Heart right ventricle (tissue), 16 donors: Measurements from ENCODE around the gene LYPD6B. TPM values are rescaled to one million over a fixed set of nuclear protein-coding genes. Genes with fewer than 3 reads are reported as not detected.

Source experiments
- ATAC-seq, 8 donors: fragments of 200-7000 bp; cut with Tn5 transposase; one replicate each; pipeline ENCODE4 v1.9.1; 2020; ENCODE audit warnings: mild to moderate bottlenecking in 8 of 8, moderate library complexity in 8 of 8, moderate number of reproducible peaks in 1 of 8
- DNase-seq, 2 donors: peaks; one replicate each; pipeline ENCODE4 v3.0.0-alpha.2; 2020
- H3K27ac ChIP-seq, 10 donors: fragments of 200-600 bp; sonication (generic) in 2 of 10; one replicate each; pipeline versions ENCODE4 v1.5.0 to v1.8.0; 2020 to 2022; ENCODE audit warnings: mild to moderate bottlenecking in 3 of 10
- H3K27me3 ChIP-seq, 7 donors: fragments of 200-600 bp; one replicate each; pipeline ENCODE4 v1.8.0; 2021 to 2022; ENCODE audit warnings: mild to moderate bottlenecking in 2 of 7
- H3K36me3 ChIP-seq, 9 donors: fragments of 200-600 bp; sonication (generic) in 1 of 9; one replicate each; pipeline versions ENCODE4 v1.5.0 to v1.8.0; 2020 to 2022; ENCODE audit warnings: mild to moderate bottlenecking in 2 of 9
- H3K4me1 ChIP-seq, 9 donors: fragments of 200-600 bp; sonication (generic) in 1 of 9; one replicate each; pipeline versions ENCODE4 v1.5.0 to v1.8.0; 2020 to 2022; ENCODE audit warnings: mild to moderate bottlenecking in 4 of 9
- H3K4me3 ChIP-seq, 10 donors: fragments of 200-600 bp; sonication (generic) in 2 of 10; one replicate each; pipeline versions ENCODE4 v1.5.0 to v1.8.0; 2020 to 2022; ENCODE audit warnings: mild to moderate bottlenecking in 7 of 10, moderate library complexity in 2 of 10
- H3K9me3 ChIP-seq, 11 donors: fragments of 200-600 bp in 10 of 11; sonication (generic) in 2 of 11; one replicate each; pipeline versions ENCODE4 v1.5.0 to v1.8.0; 2013 to 2022; ENCODE audit warnings: mild to moderate bottlenecking in 2 of 11, control low read depth in 1 of 11, moderate library complexity in 1 of 11
- WGBS, 2 donors: extraction: QIAGEN DNeasy Blood & Tissue Kit; methylation state at CpG; one replicate each; pipeline ENCODE4 v1.1.7; 2013; ENCODE audit warnings: inconsistent platforms in 1 of 2; 5-methylcytosine and 5-hydroxymethylcytosine counted together
- intact Hi-C, 10 donors: fragments of 100-400 bp; cut with DNase I; formaldehyde crosslinking; loops; one replicate each; pipeline versions ENCODE4 v1.11.1 to v1.14.2; 2022
- polyA plus RNA-seq, 2 donors: library from polyadenylated mRNA; stranded (reverse); fragments of 200-250 nt; gene quantifications; one replicate each; pipeline ENCODE4 v1.2.3, GENCODE V29; 2013
- total RNA-seq, 10 donors: library from RNA; stranded (reverse); fragmentation: NEBNext Ultra II Directional in 3 of 10; extraction: Animal tissue kit (Norgen Biotek cat#: 25700) in 3 of 10; gene quantifications; one replicate each; pipeline versions ENCODE4 v1.2.1 to v1.2.4, GENCODE V29; 2021 to 2023
- TF ChIP-seq, protein P1 (sequence below), 9 donors: fragments of 200-600 bp; sonication (generic) in 2 of 9; IDR thresholded peaks; one replicate each; pipeline versions ENCODE4 v1.5.0 to v1.8.0; 2021 to 2022; ENCODE audit warnings: antibody characterized with exemption in 9 of 9, mild to moderate bottlenecking in 5 of 9, moderate library complexity in 1 of 9
- donor health status: Arrhythmogenic right ventricular cardiomyopathy.
- donor health status: ischemic (EF 13 %, LVEDD 7.1; RV severe dilation, severe dysfunction).
- donor health status: healthy with polysubstance abuse.
- donor health status: DM: no; HTN: yes; CAD: no.
- donor health status: DM: no; HTN: no; CAD: no.
- donor health status: ischemic (EF 25% LVEDD 6.9; RV normal size, moderate dysfunction).
- donor health status: ischemic (EF 25% LVEDD 5.7; RV mildly dilated, moderate dysfunction).
- donor health status: healthy.
- donor health status: DM: yes; HTN: yes; CAD: no.
- donor health status: Ischemic cardiomyopathy.
- donor health status: ischemic (EF 35%, LVEDD 5.7; RV mildly dilated, moderate dysfunction).
- donor health status: nonischemic (EF 11% LVEDD 7.7; RV severe dilation, severe dysfunction).
- donor health status: DM: yes; HTN: yes; CAD: no.
- donor health status: PGD.
- donor health status: ischemic (EF 29% LVEDD 5.4; RV normal size, mild dysfunction).
- donor health status: nonischemic (EF 23%, LVEDD 6.1; RV moderate dilation, normal function).

LYPD6B gene
- total and polyA plus RNA-seq, 12 donors, result 0.21 TPM; not detected in 11

DNA sequence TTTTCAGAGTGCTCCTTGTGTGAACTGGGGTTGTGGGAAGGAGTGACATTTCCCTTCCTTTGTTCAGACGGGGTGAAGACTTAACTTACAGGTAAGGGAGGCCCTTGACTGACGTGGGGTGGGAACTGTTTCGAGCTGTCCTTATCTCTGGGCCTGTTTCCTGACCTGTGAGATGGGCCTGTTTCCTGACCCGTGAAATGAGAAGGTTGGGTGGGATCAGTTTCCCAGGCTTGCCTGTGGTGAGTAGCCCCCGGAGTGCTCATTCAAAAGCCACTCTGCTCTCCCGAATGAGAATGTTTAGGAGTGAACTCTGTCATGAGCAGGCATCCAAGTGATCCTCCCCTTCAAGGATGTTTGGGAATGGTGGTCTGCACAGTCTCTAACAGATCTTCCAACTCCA is 4.1 kb upstream of the LYPD6B start:
- TF ChIP-seq, protein P1, sequence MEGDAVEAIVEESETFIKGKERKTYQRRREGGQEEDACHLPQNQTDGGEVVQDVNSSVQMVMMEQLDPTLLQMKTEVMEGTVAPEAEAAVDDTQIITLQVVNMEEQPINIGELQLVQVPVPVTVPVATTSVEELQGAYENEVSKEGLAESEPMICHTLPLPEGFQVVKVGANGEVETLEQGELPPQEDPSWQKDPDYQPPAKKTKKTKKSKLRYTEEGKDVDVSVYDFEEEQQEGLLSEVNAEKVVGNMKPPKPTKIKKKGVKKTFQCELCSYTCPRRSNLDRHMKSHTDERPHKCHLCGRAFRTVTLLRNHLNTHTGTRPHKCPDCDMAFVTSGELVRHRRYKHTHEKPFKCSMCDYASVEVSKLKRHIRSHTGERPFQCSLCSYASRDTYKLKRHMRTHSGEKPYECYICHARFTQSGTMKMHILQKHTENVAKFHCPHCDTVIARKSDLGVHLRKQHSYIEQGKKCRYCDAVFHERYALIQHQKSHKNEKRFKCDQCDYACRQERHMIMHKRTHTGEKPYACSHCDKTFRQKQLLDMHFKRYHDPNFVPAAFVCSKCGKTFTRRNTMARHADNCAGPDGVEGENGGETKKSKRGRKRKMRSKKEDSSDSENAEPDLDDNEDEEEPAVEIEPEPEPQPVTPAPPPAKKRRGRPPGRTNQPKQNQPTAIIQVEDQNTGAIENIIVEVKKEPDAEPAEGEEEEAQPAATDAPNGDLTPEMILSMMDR (IDR thresholded peaks at IDR 0.05), result no peak
- H3K27ac ChIP-seq, result no peak overlapping the region
- intact Hi-C loops, result no loop called here
- ATAC-seq (no peak), DNase-seq (no peak)
- H3K27me3 ChIP-seq, result peaks cover 7 to 71% (median 48%) of the 10 kb centered on the region in 7 donors
- H3K4me3 ChIP-seq, result no peak overlapping the region
- H3K4me1 ChIP-seq, result peaks cover 0 to 3% (median 0%) of the 10 kb centered on the region in 9 donors
- WGBS, 2 donors, result 58 to 64% methylated on average over 6 of the region's 6 CpGs
- H3K36me3 ChIP-seq, result no peaks in the 10 kb centered on the region
- H3K9me3 ChIP-seq, result no peaks in the 10 kb centered on the region

DNA sequence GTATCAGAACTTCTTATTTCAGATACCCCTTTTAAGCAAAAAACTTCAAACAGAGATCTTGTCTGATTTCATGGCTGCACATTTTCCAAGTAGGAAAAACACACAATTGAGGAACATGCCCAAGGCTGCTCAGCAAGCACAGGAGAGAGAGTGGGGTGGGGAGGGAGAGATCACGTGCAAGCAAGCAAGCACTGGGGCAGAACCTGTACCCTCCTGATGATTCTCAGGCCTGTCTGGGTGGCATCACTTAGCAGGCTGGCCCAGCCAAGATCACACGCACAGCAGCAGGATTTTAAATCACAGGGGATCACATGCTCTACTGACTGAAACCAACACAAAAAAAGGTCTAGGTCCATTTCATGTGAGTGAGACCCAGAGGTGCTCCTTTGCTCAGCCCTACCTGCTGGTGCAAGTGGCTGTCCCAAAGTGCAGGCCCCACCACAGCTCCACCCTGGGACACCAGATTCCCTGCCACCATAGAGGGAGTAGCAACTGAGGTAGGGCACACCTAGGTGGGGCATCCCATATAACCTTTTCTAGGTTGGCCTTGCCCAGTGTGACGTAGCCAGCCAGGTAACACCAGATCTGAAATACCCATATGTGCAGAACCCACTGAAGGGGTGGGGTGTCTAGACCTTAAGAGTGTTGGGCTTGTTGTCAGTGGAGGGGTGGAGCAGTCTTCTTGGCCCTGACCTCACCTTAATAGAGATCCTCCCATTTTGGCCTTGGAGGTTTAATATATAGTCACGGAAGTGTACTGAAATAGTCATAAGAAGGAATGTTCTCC is 1.8 kb upstream of the LYPD6B start:
- TF ChIP-seq, protein P1 (IDR thresholded peaks at IDR 0.05), result no peak
- intact Hi-C loops, result no loop called here
- Histone ChIP-seq H3K9me3 (no peaks in the 10 kb centered on the region), H3K4me3 (no peak overlapping the region), H3K36me3 (no peaks in the 10 kb centered on the region), H3K4me1 (peaks cover 0 to 3% (median 0%) of the 10 kb centered on the region in 9 donors), H3K27me3 (peaks cover 7 to 59% (median 50%) of the 10 kb centered on the region in 7 donors), H3K27ac (no peak overlapping the region)
- ATAC-seq, result no peak
- 87% methylated on average over 4 of the region's 4 CpGs for WGBS, 2 donors
- DNase-seq, result no peak

DNA sequence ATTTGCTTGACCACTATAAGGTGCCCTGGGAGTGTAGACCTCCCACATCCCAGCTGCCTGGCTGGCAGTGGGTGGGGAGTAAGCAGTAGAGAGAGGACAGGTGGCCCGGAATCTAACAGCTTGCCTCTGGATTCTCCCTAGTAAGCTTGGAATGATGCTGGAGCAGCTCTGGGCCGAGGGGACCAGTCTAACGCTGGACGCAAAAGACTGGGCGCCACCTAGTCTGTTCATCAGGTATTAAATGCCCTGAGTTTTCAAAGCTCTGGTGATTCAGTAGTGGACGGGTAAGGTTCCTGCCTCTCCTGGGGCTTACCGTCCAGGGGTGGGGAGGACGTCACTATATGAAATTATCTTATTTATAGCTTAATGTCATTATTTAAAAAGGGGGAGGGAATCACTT is 648 bp upstream of the LYPD6B start:
- no peaks in the 10 kb centered on the region for H3K36me3 ChIP-seq
- peaks cover 7 to 57% (median 53%) of the 10 kb centered on the region in 7 donors for H3K27me3 ChIP-seq
- H3K27ac ChIP-seq, result no peak overlapping the region
- H3K9me3 ChIP-seq, result no peaks in the 10 kb centered on the region
- no peak overlapping the region for H3K4me3 ChIP-seq
- ATAC-seq (no peak), DNase-seq (no peak)
- TF ChIP-seq, protein P1 (IDR thresholded peaks at IDR 0.05), result no peak
- WGBS, 2 donors, result 55 to 61% methylated on average over 8 of the region's 8 CpGs
- peaks cover 0 to 3% (median 0%) of the 10 kb centered on the region in 9 donors for H3K4me1 ChIP-seq
- intact Hi-C loops, result no loop called here

DNA sequence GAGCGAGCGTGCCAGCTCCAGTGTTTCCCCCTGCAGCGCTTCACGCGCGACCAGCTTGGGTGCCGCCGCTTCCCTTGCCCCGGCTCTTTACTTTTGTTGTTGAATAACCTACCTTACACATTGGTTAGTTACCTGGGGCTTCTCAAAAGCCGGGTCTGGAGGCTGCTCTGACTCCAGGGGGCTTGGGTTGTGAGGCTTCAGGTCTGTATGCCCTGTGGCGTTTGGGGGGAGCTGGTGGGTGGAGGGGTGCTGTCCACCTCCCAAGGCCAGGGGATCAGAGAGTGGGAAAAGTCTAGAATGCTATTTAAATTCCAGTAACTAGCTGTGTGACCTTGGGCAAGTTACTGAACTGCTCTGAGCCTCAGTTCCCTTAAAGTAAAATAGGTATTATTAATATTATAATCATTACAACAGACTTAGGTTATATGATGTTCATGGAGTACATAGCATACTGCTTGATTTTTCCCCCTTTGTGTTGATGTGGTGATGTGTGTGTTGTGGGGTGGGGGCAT is 770 bp downstream of the LYPD6B start:
- Histone ChIP-seq H3K9me3 (no peaks in the 10 kb centered on the region), H3K27ac (no peak overlapping the region), H3K27me3 (peaks cover 7 to 55% (median 49%) of the 10 kb centered on the region in 7 donors), H3K4me3 (no peak overlapping the region), H3K36me3 (no peaks in the 10 kb centered on the region), H3K4me1 (peaks cover 0 to 3% (median 0%) of the 10 kb centered on the region in 9 donors)
- TF ChIP-seq, protein P1 (IDR thresholded peaks at IDR 0.05), result no peak
- intact Hi-C loops, result no loop called here
- 29 to 37% methylated on average over 11 of the region's 11 CpGs for WGBS, 2 donors
- no peak for DNase-seq
- ATAC-seq, result no peak
